DMS114 treated with DMSO at 0.1 percent for 48 hours (cell line): ENCODE data around the gene BET1.

Source experiments
- DNase-seq: peaks from one replicate; lab custom pipeline; 2025; ENCODE audit not compliant: unreplicated experiment; lab: John Stamatoyannopoulos, UW

The BET1 gene

GRCh38 chr7:93958651-93959050 is 45.5 kb downstream of the BET1 start:
- DNase-seq, result no peak

- no peak for DNase-seq
These were observed 45.9 kb downstream of the BET1 start for GRCh38 chr7:93958216-93958615.

- DNase-seq, result no peak
These were observed 46.4 kb downstream of the BET1 start for GRCh38 chr7:93957767-93958166.

GRCh38 chr7:93955304-93955703 is 48.9 kb downstream of the BET1 start:
- no peak for DNase-seq

GRCh38 chr7:93949423-93949822 is 54.7 kb downstream of the BET1 start:
- no peak for DNase-seq

DNA sequence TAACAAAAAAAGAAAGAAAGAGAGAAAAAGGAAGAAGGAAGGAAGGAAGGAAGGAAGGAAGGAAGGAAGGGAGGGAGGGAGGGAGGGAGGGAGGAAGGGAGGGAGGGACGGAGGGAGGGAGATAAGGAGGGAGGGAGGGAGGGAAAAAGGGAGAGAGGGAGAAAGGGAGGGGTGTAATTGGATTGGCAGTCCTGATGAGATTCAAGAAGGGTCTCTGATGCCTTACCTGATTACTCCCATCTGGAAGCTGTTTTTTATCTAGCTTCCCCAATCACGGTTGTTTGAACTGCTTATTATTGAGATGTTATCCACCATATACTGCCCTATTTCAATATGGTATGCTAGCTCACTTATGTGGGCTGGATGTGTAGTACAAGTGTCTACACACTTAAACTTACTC is 55.3 kb downstream of the BET1 start:
- no peak for DNase-seq

DNA sequence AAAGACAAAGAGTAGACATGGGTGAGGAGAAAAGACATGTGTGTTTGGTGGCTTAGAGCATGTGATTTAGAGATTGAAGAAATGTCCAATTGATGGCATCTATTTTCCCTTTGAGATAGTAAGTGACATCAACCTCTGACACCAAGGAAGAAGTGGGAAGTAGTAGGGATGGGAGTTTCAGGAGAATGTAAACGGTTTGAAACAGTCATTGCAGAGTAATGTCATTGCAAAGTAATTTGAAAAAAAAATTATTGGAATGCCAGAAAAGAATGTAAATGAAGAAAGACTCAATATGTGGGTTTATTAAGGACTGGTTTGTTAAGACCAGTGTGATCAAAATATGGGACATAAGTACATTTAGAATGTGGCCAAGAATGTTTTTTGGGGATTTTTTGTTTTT is 56.0 kb downstream of the BET1 start:
- no peak for DNase-seq

GRCh38 chr7:93945756-93946535 is 58.2 kb downstream of the BET1 start:
- no peak for DNase-seq

- no peak for DNase-seq
These were observed 59.1 kb downstream of the BET1 start for GRCh38 chr7:93945083-93945482.

- no peak for DNase-seq
These were observed 59.5 kb downstream of the BET1 start for GRCh38 chr7:93944673-93945072.

DNA sequence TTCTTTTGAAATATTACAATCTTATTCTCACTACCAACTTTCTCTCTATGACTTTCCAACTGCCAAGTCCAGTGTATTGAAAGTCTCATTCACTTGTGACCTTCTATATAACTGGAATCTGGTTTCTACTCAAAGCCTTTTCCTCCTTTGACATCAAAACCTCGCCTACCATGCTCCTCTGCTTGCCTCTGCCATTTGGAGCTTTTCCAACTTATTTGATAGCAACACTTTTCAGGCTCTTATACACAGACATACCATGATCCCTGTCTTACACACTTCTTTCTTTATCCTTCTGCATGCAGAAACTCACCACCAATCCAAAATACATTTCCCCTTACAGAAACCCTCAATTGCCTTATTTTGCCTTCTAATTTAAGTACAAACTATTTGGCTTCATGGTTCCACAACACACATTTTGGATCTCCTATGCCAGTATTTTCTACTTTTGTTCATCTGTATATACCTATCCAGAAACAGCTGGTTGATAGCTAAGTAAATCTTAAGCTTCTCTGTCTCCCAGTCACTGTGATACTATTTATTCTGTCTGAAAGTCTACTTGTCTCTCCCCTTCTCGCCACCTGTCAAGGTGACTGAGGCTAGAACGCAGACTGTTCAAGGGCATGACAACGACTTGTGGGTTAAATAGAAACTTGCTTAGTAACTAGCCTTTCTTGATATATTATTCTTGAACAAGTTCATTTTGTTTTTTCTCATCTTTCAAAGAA is 60.2 kb downstream of the BET1 start:
- DNase-seq, result no peak
